Measurements from ENCODE around the gene THTPA.

Gene THTPA

GRCh38 chr14:23544511-23545447 is 11.3 kb upstream of the THTPA start:
- no peak overlapping the region for H3K27ac ChIP-seq (replicated peaks)
- H3K27me3 ChIP-seq (ENCODE audit: insufficient read depth, poor library complexity, severe bottlenecking): no peaks in the 10 kb centered on the region
- no peak overlapping the region for H3K4me3 ChIP-seq (replicated peaks; ENCODE audit: insufficient read depth, low read length)
- peak in 1 of 2 experiments; percentile 40 for DNase-seq (ENCODE audit: low read depth in 1 of 2, low spot score in 1 of 2)
- TF ChIP-seq SPI1 (IDR thresholded peaks at IDR 0.05; ENCODE audit: borderline replicate concordance, low read depth): no peak
- TF ChIP-seq CTCF (IDR thresholded peaks at IDR 0.05; ENCODE audit: insufficient read depth, low read length): no peak
- no peak for TF ChIP-seq REST (IDR thresholded peaks at IDR 0.05; ENCODE audit: insufficient replicate concordance, low read depth)
- TF ChIP-seq GABPA (IDR thresholded peaks at IDR 0.05; ENCODE audit: low read depth): no peak
- no peak for TF ChIP-seq POLR2AphosphoS5 (IDR thresholded peaks at IDR 0.05; ENCODE audit: low read depth)

- TF ChIP-seq GABPA (IDR thresholded peaks at IDR 0.05; ENCODE audit: low read depth) (no peak), REST (IDR thresholded peaks at IDR 0.05; ENCODE audit: insufficient replicate concordance, low read depth) (no peak), SPI1 (IDR thresholded peaks at IDR 0.05; ENCODE audit: borderline replicate concordance, low read depth) (no peak)
- Histone ChIP-seq H3K4me3 (replicated peaks; ENCODE audit: insufficient read depth, low read length) (no peak overlapping the region), H3K27me3 (ENCODE audit: insufficient read depth, poor library complexity, severe bottlenecking) (no peaks in the 10 kb centered on the region), H3K27ac (replicated peaks) (no peak overlapping the region)
- DNase-seq (ENCODE audit: low read depth in 1 of 2, low spot score in 1 of 2): no peak
Observed at GRCh38 chr14:23545740-23546365, 10.2 kb upstream of the THTPA start.

GRCh38 chr14:23546450-23547035 is 9.5 kb upstream of the THTPA start:
- H3K27ac ChIP-seq (replicated peaks): no peak overlapping the region
- no peak for TF ChIP-seq CTCF (IDR thresholded peaks at IDR 0.05; ENCODE audit: insufficient read depth, low read length)
- TF ChIP-seq SPI1 (IDR thresholded peaks at IDR 0.05; ENCODE audit: borderline replicate concordance, low read depth): no peak
- no peak for TF ChIP-seq GABPA (IDR thresholded peaks at IDR 0.05; ENCODE audit: low read depth)
- no peak for TF ChIP-seq REST (IDR thresholded peaks at IDR 0.05; ENCODE audit: insufficient replicate concordance, low read depth)
- no peak for TF ChIP-seq POLR2AphosphoS5 (IDR thresholded peaks at IDR 0.05; ENCODE audit: low read depth)
- DNase-seq (ENCODE audit: low read depth in 1 of 2, low spot score in 1 of 2): no peak
- H3K4me3 ChIP-seq (replicated peaks; ENCODE audit: insufficient read depth, low read length): no peak overlapping the region
- H3K27me3 ChIP-seq (ENCODE audit: insufficient read depth, poor library complexity, severe bottlenecking): no peaks in the 10 kb centered on the region
